CD14-positive monocyte (primary cell): Measurements from ENCODE around the gene OSBPL2. TPM values are rescaled to one million over a fixed set of nuclear protein-coding genes. Genes with fewer than 3 reads are reported as not detected.

ENCODE experiments used
- DNase-seq, 3 donors: peaks; one replicate each; pipeline ENCODE4 v3.0.0-alpha.2; 2011 to 2022
- H2AFZ ChIP-seq: 2 replicates; pipeline ENCODE4 v1.6.0; 2012; ENCODE audit warnings: mild to moderate bottlenecking, low read depth, low read length, inconsistent platforms; ENCODE audit not compliant: insufficient read depth, poor library complexity, severe bottlenecking
- H3K27ac ChIP-seq, 2 donors: 1 replicate in 1 of 2; 2 replicates in 1 of 2; pipeline ENCODE4 v1.5.1; 2012 to 2013; ENCODE audit warnings: low read length in 2 of 2, control low read depth in 1 of 2, inconsistent platforms in 1 of 2, low read depth in 1 of 2, mild to moderate bottlenecking in 1 of 2
- H3K27me3 ChIP-seq, 2 donors: one replicate each; pipeline versions ENCODE4 v1.6.0 to v1.6.1; 2011 to 2013; ENCODE audit warnings: low read length in 2 of 2; ENCODE audit not compliant: control insufficient read depth in 2 of 2, insufficient read depth in 2 of 2
- H3K36me3 ChIP-seq, 2 donors: replicated peaks in 1 of 2; 1 replicate in 1 of 2; 2 replicates in 1 of 2; pipeline versions ENCODE4 v1.5.1 to v1.6.1; 2012 to 2013; ENCODE audit warnings: low read length in 2 of 2, control low read depth in 1 of 2, inconsistent platforms in 1 of 2, mild to moderate bottlenecking in 1 of 2; ENCODE audit not compliant: insufficient read depth in 2 of 2, control insufficient read depth in 1 of 2
- H3K4me1 ChIP-seq, 2 donors: 1 replicate in 1 of 2; 2 replicates in 1 of 2; pipeline versions ENCODE4 v1.5.1 to v1.6.1; 2012 to 2013; ENCODE audit warnings: low read length in 2 of 2, control low read depth in 1 of 2, inconsistent platforms in 1 of 2, mild to moderate bottlenecking in 1 of 2, moderate library complexity in 1 of 2; ENCODE audit not compliant: insufficient read depth in 2 of 2, control insufficient read depth in 1 of 2
- H3K4me2 ChIP-seq: replicated peaks from 2 replicates; pipeline ENCODE3; 2012; ENCODE audit warnings: low read length, moderate library complexity, mild to moderate bottlenecking; ENCODE audit not compliant: poor library complexity, severe bottlenecking; ENCODE audit errors: extremely low read depth
- H3K4me3 ChIP-seq, 3 experiments: fragments of 200-600 bp in 1 of 3; sonication (generic) in 1 of 3; replicated peaks in 1 of 3; 1 replicate in 2 of 3; 2 replicates in 1 of 3; pipeline ENCODE4 v1.5.1; 2011 to 2013; ENCODE audit warnings: low read length in 3 of 3, mild to moderate bottlenecking in 3 of 3, control low read depth in 2 of 3, low read depth in 2 of 3, inconsistent platforms in 1 of 3, moderate library complexity in 1 of 3
- H3K79me2 ChIP-seq: 2 replicates; pipeline ENCODE4 v1.6.0; 2012; ENCODE audit warnings: mild to moderate bottlenecking, control low read depth, inconsistent platforms, low read length, moderate library complexity; ENCODE audit not compliant: insufficient read depth
- H3K9ac ChIP-seq: 2 replicates; pipeline ENCODE4 v1.6.0; 2017; ENCODE audit warnings: low read length, mild to moderate bottlenecking; ENCODE audit not compliant: insufficient read depth, poor library complexity, severe bottlenecking
- H3K9me3 ChIP-seq, 2 donors: replicated peaks in 1 of 2; 1 replicate in 1 of 2; 2 replicates in 1 of 2; pipeline versions ENCODE4 v1.5.1 to v1.6.1; 2012 to 2013; ENCODE audit warnings: low read length in 2 of 2, control low read depth in 1 of 2; ENCODE audit not compliant: control insufficient read depth in 1 of 2, insufficient read depth in 1 of 2
- H4K20me1 ChIP-seq: 2 replicates; pipeline ENCODE4 v1.6.0; 2012; ENCODE audit warnings: mild to moderate bottlenecking, low read length, control low read depth, moderate library complexity; ENCODE audit not compliant: insufficient read depth
- H3K27ac Mint-ChIP-seq, 7 donors: one replicate each; pipeline ENCODE4 v1.8.0; 2020; ENCODE audit warnings: mild to moderate bottlenecking in 7 of 7, mixed read lengths in 7 of 7, moderate library complexity in 6 of 7, inconsistent platforms in 2 of 7
- H3K27me3 Mint-ChIP-seq, 3 donors: one replicate each; pipeline ENCODE4 v1.8.0; 2021 to 2022; ENCODE audit warnings: low read depth in 3 of 3, mild to moderate bottlenecking in 3 of 3, mixed read lengths in 3 of 3, moderate library complexity in 3 of 3, inconsistent platforms in 1 of 3
- H3K36me3 Mint-ChIP-seq, 2 donors: one replicate each; pipeline ENCODE4 v1.8.0; 2020; ENCODE audit warnings: mixed read lengths in 2 of 2, inconsistent platforms in 1 of 2, mild to moderate bottlenecking in 1 of 2
- H3K4me1 Mint-ChIP-seq: one replicate; pipeline ENCODE4 v1.8.0; 2020; ENCODE audit warnings: mild to moderate bottlenecking, mixed read lengths
- H3K4me3 Mint-ChIP-seq, 2 donors: one replicate each; pipeline ENCODE4 v1.8.0; 2020; ENCODE audit warnings: mild to moderate bottlenecking in 2 of 2, mixed read lengths in 2 of 2, moderate library complexity in 1 of 2
- H3K9me3 Mint-ChIP-seq, 7 donors: one replicate each; pipeline ENCODE4 v1.8.0; 2020 to 2022; ENCODE audit warnings: mixed read lengths in 7 of 7, mild to moderate bottlenecking in 6 of 7, moderate library complexity in 6 of 7, inconsistent platforms in 2 of 7
- CTCF ChIP-seq: fragments of 200-600 bp; IDR thresholded peaks from one replicate; pipeline ENCODE4 v1.8.0; 2022; ENCODE audit warnings: antibody characterized with exemption, mild to moderate bottlenecking
- WGBS: methylation state at CpG from one replicate; pipeline ENCODE4 v1.1.5; 2013; ENCODE audit warnings: missing lambda C conversion rate; ENCODE audit not compliant: insufficient coverage; 5-methylcytosine and 5-hydroxymethylcytosine counted together
- intact Hi-C, 2 donors: fragments of 100-400 bp; cut with micrococcal nuclease; formaldehyde crosslinking; loops; one replicate each; pipeline versions ENCODE4 v1.15.0 to v1.15.1; 2023
- polyA plus RNA-seq, 3 donors: library from polyadenylated mRNA; depleted of rRNA in 1 of 3; unstranded in 2 of 3; stranded (reverse) in 1 of 3; fragments of 300-500 nt in 2 of 3; fragments of >200 nt in 1 of 3; fragmentation: Illumina TruSeq in 2 of 3; gene quantifications; 1 replicate in 2 of 3; 2 replicates in 1 of 3; pipeline ENCODE4 v1.2.3, GENCODE V29; 2012 to 2021

Gene OSBPL2
- polyA plus RNA-seq, 3 donors = 12.9 to 29.1 (median 17.9) TPM

GRCh38 chr20:62321975-62322374 is 83.7 kb downstream of the OSBPL2 start:
- Histone ChIP-seq H3K4me2 (no peak overlapping the region), H2AFZ (no peak overlapping the region), H3K9ac (no peak overlapping the region), H3K9me3 (peaks cover 0 to 5% of the 10 kb centered on the region in 2 donors), H3K4me1 (no peaks in the 10 kb centered on the region), H4K20me1 (no peaks in the 10 kb centered on the region), H3K79me2 (no peaks in the 10 kb centered on the region), H3K27ac (no peak overlapping the region), H3K36me3 (no peaks in the 10 kb centered on the region), H3K27me3 (no peaks in the 10 kb centered on the region), H3K4me3 (no peak overlapping the region)
- Mint-ChIP-seq H3K9me3 (peaks cover 0 to 5% (median 0%) of the 10 kb centered on the region in 7 donors), H3K4me1 (no peaks in the 10 kb centered on the region), H3K4me3 (no peak overlapping the region), H3K36me3 (no peaks in the 10 kb centered on the region), H3K27me3 (peaks cover 0 to 1% (median 0%) of the 10 kb centered on the region in 3 donors), H3K27ac (no peak overlapping the region)
- DNase-seq = no peak
- 96% methylated on average over 16 of the region's 16 CpGs for WGBS
- TF ChIP-seq CTCF = no peak
- intact Hi-C loops = no loop called here

- Mint-ChIP-seq H3K27me3 (peaks cover 0 to 1% (median 0%) of the 10 kb centered on the region in 3 donors), H3K4me1 (no peaks in the 10 kb centered on the region), H3K27ac (no peak overlapping the region), H3K36me3 (no peaks in the 10 kb centered on the region), H3K4me3 (no peak overlapping the region), H3K9me3 (peaks cover 0 to 5% (median 0%) of the 10 kb centered on the region in 7 donors)
- intact Hi-C loops = no loop called here
- H3K9ac ChIP-seq = no peak overlapping the region
- H3K9me3 ChIP-seq = peaks cover 0 to under 1% of the 10 kb centered on the region in 2 donors
- TF ChIP-seq CTCF = no peak
- no peaks in the 10 kb centered on the region for H3K79me2 ChIP-seq
- no peak overlapping the region for H3K4me3 ChIP-seq
- no peaks in the 10 kb centered on the region for H3K27me3 ChIP-seq
- no peaks in the 10 kb centered on the region for H4K20me1 ChIP-seq
- no peak for DNase-seq
- no peak overlapping the region for H3K4me2 ChIP-seq
- H2AFZ ChIP-seq = no peak overlapping the region
- H3K27ac ChIP-seq = no peak overlapping the region
- no peaks in the 10 kb centered on the region for H3K36me3 ChIP-seq
- WGBS = 92% methylated on average over 3 of the region's 16 CpGs
- H3K4me1 ChIP-seq = no peaks in the 10 kb centered on the region
Measured at GRCh38 chr20:62322492-62323041, 84.2 kb downstream of the OSBPL2 start.
